Activated T-cell treated with anti-CD3 and anti-CD28 coated beads, Interleukin-2, amount 50 U/mL, for 1 hour (primary cell): Measurements from ENCODE around the gene KIF1A.

ENCODE experiments used
- DNase-seq: peaks from one replicate; pipeline ENCODE4 v3.0.0-alpha.2; 2020

The KIF1A gene

DNA sequence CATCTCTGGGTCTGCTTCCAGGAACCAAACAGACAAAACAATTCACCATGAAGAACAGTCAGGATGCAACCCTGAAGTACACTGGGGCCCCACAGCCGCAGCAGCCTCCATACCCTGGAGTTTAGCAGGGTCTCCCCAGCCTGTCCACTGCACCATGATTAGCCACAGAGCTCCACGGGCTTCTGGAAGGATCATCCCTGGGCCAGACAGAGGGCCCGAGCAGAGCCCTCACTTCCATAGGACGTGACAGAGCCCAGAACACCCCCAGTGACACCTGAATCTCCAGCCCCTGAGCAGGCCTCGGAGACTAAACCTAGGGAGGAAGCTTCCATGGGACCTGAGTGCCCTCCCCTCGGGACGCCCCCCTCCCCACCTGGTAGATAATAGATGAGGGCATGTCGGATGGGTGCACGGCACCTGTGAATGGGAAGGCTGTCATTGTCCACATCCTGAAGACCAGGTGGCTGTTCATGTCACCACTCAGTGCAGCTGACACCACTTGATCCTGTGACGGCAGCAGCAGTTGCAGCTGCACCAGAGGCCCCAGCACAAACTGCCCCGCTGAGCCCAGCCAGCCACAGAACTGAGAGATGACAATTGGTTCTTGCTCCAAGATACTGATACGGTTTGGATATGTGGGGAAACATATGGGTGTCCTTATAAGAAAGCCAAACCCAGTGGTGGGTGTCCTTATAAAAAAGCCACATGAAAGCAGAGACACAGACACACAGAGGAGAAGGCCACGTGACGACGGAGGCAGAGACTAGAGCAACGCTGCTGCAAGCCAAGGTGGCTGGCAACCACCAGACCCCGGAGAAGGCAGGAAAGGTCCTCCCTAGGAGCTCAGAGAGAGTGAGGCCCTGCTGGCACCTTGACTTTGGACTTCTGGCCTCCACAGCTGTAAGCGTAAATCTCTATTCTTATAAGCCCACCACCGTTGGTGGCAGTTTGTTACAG lies 23.2 kb downstream of the KIF1A start:
- DNase-seq = peak; percentile 11

DNA sequence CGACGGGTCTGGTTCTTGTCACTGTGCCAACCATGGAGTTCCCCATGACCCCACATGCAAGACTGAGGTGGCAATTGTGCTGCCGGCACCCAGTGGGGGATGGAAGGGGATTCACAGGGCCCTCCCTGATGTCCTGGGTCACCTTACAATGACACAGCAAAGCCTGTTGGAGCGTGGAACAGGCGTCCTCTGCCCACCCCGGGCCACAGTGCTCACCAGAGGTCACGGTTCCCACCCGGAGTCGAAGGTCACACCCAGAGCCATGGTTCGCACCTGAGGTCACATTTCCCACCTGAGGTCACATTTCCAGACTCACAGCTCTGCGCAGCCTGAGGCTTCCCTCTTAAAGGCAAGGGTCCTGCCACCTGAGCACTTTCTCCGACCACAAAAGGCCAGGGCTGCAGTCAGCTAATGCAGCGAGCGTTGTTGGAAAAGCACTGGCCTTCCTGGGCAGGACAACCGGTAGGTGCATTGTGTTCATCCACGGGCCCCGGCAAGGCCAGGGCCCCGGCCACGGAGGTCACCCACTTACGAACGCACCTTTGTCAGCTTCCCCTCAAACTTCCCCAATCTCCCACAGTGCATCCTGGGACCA lies 24.0 kb downstream of the KIF1A start:
- no peak for DNase-seq

- DNase-seq = no peak
These were observed 24.6 kb downstream of the KIF1A start for GRCh38 chr2:240795454-240795853.

- no peak for DNase-seq
These were observed 25.8 kb downstream of the KIF1A start for GRCh38 chr2:240794178-240794721.

DNA sequence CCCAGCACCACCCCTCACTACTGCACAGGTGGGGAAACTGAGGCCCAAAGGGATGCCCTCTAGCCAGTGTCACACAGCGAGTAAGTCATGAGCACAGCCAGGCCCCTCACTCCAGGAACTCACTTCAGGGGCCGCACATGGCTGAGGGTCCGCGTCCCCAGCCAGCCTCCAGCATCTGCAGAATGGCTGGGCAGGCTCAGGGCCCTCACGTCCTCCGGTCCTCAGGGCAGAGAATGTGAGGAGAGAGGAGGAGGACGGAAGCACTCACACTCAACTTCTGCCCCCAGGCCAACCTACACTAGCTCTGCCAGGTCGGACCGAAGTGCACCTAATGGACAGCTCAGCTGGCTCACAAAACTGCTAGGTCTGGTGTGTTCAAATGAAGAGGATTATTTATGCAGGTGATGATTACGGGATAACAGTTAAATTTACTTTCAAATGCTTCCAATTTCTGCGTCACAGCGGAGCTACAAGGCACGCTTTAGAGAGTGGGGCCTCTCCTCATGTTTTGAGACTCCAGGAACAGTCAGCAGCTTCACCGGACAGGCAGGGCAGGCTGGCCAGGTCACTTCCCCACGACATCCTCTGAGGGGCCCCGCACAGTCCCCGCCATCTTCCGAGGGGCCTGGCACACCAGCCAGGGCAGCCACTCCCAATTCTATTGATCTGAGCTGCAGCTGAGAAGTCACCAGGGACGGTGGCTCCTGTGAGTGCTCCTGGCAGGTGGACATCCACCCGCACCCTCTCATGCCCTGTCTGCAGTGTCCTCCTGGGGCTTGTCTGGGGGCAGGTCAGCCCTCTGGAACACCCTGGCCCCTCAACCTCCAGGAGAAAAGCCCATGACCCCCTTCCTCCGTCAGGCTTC lies 26.5 kb downstream of the KIF1A start:
- DNase-seq = no peak

GRCh38 chr2:240792629-240793312 lies 27.2 kb downstream of the KIF1A start:
- DNase-seq = no peak

DNA sequence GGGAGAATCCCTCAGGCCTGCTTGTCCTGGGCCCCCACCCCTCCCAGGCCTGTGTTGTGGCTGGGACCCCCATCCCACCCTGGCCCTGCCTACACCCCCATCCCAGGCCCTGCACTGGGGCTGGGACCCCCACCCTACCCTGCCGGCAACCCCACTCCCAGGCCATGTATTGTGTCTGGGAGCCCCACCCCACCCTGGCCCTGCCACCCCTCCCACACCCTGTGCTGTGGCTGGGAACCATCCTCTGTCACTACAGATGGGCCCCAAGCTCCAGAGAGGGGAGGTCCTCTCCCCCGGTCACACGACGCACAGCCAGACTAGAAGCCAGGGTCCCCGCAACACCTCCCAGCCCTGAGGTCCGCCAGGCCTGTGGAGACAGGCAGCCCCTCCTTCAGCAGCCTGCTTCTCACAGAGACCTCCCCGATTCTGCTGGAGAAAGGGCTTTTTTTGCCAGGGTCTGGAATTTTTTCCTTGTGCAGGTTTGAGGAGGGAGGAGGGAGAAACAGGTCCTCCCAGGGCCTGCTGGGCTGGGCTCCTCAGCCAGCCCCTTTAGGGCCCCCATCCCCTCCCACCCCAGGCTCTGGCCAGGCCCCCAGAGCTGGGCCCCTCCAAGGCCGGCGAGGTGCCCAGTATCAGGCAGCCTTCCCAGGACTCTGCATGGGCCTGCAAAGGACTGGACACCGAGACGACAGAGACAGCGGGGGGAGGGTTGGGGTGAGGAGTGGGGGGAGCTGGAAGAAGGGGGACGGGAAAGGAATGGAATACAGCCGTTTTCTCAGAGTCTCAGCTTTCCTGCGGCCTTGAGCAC lies 28.0 kb downstream of the KIF1A start:
- DNase-seq = no peak

DNA sequence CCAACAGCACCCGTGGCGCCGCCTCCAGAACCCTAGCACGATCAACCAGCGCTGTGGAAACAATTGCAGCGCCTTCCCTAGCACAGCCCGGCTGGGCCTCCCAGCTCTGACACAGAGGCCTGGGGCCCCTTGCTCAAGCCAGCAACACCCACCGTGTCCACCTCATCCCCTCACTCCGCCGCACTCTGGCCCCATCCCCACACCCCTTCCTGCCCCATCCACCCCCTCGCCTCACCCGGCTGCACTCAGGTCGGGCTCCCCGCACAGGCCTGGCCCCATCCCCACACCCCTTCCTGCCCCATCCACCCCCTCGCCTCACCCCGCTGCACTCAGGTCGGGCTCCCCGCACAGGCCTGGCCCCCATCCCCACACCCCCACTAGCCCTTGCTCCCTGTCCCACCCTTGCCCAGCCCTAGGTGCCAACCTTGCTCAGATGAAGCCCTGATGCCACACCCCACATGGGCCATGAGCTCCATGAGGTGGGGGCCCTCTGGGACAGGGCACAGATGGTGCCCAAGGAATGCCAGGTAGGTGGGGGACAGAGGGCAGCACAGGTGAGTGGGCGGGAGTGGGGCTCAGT lies 28.7 kb downstream of the KIF1A start:
- no peak for DNase-seq

DNA sequence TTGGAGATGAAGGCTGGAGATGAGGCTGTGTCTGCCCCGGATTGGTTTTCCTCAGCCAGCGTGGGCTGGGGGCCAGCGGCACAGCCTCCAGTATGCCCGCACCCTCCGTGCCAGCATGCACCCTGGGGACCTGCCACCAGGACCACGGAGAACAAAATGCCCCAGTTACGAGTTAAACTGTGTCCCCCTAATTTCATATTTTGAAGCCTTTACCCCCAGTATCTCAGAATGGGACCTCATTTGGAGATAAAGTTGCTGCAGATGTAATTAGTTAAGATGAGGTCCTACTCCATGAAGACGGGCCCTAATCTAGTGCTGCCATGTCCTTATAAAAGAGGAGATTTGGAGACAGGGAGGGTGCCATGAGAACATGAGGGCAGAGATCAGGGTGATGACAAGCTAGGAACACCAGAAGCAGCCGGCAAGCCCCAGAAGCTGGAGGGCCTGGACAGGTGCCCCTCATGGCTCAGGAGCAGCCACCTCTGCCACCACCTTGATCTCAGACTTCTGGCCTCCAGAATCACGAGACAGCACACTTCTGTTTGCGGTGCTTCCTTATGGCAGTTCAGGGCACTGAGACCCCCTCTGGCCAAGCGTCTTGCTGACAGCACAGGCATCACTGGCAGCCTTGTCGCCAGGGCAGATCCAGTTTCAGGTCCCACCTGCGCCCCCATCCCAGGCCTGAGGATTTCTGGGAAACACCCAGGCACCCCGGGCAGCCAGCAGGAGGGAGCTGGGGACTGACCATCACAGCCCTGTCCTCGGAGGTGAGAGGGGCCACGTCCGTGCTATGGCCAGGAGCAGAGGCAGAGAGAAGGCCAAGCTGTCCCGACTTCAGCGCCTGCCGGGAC lies 29.4 kb downstream of the KIF1A start:
- no peak for DNase-seq

DNA sequence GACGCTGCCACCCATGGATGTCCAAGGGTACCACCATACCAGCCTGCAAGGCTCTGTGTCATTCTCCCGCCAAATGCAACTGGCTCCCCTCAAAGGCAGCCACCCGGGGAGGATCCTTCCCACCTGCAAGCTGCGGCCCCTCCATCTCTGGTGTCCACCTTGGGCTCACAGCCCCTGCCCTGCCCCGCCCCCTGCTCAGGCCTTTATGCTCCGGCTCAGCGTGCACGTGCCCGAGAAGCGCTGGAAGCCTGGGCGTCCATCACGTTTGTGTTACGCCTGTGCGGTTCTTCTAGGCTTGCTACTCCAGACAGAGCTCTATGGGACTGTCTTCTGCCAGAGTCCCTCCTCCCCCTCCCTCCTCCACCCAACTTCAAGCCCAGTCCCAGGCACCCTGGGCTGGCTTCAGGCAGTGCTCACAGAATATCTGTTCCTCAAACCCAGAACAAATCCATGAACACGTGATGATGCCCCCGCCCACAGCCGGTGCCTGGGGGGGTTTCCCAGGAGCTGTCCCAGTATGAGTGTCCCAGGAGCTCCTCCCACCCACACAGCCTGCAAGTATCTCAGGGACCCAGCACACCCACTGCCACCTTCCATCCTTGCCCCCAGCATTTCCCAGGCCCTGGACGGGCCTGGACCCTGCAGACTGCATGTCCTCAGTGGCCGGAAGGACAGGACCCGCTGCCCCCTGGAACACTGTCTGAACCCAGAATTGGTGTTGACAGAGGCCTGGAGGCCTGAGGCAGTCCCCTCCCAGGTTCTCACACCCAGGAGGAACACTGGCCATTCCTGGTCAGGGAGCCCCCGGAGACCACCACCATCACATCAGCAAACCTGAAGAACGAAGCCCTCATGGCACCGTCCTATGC lies 30.3 kb downstream of the KIF1A start:
- DNase-seq = no peak

DNA sequence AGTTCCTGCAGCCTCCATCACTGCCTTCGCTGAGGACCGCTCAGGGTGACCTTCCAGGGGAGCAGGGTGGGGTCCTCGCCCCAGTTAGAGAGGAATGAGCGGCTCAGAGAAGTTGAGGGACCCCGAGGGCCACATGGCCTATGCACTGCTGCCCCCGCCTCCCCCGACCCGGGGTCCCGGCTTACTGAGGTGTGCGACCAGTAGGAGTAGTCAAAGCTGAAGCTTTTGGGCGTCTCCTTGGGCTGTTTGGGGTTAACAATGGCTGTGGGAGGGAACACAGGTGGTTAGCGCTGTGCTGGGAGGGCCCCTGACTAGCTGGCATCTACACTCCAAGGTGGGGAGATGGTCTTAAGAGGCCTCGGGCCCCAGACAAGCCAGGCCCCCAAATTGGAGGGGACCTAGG lies 31.0 kb downstream of the KIF1A start:
- no peak for DNase-seq

DNA sequence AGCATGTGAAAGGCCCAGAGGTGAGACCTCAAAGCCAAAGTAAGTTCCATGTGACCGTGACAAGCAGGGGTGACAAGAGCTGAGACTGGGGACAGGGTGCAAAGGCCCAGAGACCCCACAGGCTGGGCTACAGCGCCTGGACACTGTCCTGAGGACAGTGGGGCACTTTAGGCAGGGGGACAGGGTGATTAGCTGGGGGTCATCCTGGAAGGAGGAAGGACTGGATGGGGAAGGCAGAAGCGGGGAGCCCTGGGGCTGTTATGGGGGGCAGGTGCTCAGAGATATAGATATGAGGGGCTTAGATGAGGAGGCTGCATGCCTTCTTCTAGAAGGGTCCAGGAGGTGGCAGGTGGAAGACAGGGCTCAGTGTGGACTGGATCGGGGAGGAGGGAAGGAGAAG lies 31.5 kb downstream of the KIF1A start:
- DNase-seq = no peak

DNA sequence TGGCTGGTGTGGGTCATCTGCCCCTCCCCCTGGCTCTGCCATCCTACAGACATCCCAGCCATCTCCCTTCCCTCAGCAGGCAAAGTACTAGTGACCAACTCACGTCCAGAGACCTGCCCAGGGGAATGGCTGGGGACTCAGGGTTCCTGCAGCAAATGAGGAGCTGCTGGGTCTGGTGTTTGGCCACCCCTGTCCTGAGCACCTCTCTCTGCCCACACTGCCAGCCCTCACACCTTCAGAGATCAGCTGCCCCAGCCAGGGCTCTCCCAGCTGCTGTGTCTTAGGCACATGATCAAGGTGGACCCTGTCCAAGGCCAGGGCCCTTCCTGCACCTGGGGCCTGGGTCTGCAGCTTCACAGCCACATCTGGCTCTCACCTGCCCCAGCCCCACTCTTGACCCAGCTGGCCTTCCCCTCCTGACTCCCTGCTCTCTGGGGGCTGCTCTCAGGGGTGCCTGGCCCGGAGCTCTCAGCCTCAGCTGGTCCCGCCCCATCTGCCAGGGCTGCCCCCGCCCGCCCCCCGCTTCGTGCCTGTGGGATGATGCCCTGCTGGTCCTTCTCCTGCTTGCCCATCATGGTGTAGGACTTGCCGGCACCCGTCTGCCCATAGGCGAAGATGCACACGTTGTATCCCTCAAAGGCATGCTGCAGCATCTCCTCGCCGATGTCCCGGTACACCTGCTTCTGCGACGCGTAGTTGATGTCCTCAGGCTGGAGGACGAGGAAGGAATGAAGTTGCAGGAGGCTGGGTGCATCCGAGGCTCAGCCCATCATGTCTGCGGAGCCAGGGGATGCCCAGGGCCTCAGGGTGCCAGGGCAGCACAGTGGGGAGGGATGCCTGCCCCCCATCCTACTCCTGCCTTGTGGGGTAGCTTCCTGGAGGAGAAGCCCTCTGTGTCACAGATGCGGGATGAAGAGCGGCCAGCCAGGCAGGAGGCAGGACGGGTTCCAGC lies 32.2 kb downstream of the KIF1A start:
- DNase-seq = no peak

GRCh38 chr2:240786871-240787311 lies 33.1 kb downstream of the KIF1A start:
- DNase-seq = no peak

DNA sequence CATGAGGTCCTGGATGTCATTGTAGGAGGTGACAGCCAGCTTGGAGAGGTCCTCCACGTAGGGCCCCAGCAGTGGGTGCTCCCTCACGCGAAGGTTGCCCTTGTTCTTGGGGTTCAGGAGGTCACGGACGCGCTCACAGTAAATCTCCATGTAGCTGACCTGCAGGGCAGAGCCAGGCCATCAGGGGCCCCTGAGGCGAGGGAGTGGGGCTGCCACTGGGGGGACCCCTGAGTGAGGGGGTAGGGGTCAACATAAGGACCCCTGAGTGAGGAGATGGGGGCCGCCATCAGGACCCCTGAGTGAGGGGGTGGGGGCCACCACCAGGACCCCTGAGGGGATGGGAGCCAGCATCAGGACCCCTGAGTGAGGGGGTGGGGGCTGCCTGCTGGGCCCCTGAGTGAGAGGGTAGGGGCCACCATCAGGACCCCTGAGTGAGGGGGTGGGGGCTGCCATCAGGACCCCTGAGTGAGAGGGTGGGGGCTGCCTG lies 33.6 kb downstream of the KIF1A start:
- no peak for DNase-seq

GRCh38 chr2:240785424-240786335 lies 34.3 kb downstream of the KIF1A start:
- no peak for DNase-seq
